ENCODE data around the gene SERPINI1. TPM values are rescaled to one million over a fixed set of nuclear protein-coding genes. Genes with fewer than 3 reads are reported as not detected.

The SERPINI1 gene, protein sequence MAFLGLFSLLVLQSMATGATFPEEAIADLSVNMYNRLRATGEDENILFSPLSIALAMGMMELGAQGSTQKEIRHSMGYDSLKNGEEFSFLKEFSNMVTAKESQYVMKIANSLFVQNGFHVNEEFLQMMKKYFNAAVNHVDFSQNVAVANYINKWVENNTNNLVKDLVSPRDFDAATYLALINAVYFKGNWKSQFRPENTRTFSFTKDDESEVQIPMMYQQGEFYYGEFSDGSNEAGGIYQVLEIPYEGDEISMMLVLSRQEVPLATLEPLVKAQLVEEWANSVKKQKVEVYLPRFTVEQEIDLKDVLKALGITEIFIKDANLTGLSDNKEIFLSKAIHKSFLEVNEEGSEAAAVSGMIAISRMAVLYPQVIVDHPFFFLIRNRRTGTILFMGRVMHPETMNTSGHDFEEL
- total RNA-seq (1 to 10 TPM; 2.6 to 6.6 (median 3.9) TPM), polyA plus RNA-seq (1 to 10 TPM in 1 of 3 donors, under 1 TPM in 2; 0.60 to 4.3 (median 0.92) TPM)

DNA sequence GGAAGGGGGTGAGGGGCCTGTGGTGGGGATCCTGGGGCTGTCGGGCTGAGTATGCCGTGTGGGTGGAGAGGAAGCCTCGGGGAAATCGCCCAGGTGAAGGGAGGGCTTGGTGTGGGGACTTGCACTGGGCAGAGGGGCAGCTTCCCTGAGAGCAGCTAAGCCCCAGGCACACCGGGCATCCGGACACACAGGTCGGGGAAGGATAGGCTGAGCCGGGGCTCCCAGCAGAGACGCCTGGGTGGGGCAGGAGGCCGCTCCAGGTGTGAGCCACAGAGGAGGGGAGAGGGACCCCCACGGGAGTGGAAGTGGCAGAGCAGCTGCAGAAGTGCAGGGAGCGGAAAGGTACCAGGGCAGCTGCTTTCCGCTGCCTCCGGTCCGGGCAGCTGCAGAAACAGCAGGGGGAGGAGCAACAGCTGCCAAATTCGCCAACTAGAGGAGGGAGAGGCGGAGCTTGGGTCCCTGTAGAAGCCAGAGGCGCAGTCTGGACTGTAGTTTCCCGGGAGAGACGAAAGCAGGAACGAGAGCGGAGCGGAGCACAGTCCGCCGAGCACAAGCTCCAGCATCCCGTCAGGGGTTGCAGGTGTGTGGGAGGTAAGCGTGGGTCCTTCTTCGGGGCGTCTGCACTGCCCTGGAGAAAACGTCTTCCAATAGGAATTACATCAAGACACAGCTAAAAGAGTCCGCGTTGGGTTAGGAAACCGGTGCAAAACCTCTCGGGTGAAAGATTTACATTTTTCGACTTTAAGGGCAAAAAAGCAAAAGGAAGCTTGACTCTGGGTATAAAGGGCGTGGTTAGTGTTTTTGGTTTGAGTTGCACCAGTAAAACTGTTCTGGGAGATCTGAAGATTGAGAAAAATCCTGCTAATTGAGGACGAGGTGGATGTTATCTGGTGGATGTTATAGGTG lies at the start of gene SERPINI1:
SERPINI1 (plus strand) TSS at position 489 of the 906 bp plus-strand sequence. CDS start 53,408 bp downstream, outside the sequence.
- H3K9me3 ChIP-seq = no peaks in the 10 kb centered on the region
- intact Hi-C loops (cut with DNase I) = loop anchor here (10.0 kb wide), 1 partner anchor 429 kb away; no protein-coding TSS in a partner anchor
- peak within 1 kb of the TSS; percentile 89 to 94 (median 90) for H3K27ac ChIP-seq
- TF ChIP-seq POLR2A (IDR thresholded peaks at IDR 0.05) (peak in 1 of 2 donors; percentile 5), EP300 (IDR thresholded peaks at IDR 0.05) (no peak), POLR2AphosphoS5 (IDR thresholded peaks at IDR 0.05) (peak; percentile 43 to 91 (median 79))
- TF ChIP-seq, protein P1, sequence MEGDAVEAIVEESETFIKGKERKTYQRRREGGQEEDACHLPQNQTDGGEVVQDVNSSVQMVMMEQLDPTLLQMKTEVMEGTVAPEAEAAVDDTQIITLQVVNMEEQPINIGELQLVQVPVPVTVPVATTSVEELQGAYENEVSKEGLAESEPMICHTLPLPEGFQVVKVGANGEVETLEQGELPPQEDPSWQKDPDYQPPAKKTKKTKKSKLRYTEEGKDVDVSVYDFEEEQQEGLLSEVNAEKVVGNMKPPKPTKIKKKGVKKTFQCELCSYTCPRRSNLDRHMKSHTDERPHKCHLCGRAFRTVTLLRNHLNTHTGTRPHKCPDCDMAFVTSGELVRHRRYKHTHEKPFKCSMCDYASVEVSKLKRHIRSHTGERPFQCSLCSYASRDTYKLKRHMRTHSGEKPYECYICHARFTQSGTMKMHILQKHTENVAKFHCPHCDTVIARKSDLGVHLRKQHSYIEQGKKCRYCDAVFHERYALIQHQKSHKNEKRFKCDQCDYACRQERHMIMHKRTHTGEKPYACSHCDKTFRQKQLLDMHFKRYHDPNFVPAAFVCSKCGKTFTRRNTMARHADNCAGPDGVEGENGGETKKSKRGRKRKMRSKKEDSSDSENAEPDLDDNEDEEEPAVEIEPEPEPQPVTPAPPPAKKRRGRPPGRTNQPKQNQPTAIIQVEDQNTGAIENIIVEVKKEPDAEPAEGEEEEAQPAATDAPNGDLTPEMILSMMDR (IDR thresholded peaks at IDR 0.05) = no peak
- H3K4me1 ChIP-seq = peaks cover 2 to 30% (median 17%) of the 10 kb centered on the region in 4 donors
- no peaks in the 10 kb centered on the region for H3K36me3 ChIP-seq
- 0% methylated on average over 37 of the region's 37 CpGs for WGBS, 2 donors
- H3K4me3 ChIP-seq = peak within 1 kb of the TSS; percentile 65 to 87 (median 84)
- DNase-seq = peak; percentile 94
- H3K27me3 ChIP-seq = no peaks in the 10 kb centered on the region

DNA sequence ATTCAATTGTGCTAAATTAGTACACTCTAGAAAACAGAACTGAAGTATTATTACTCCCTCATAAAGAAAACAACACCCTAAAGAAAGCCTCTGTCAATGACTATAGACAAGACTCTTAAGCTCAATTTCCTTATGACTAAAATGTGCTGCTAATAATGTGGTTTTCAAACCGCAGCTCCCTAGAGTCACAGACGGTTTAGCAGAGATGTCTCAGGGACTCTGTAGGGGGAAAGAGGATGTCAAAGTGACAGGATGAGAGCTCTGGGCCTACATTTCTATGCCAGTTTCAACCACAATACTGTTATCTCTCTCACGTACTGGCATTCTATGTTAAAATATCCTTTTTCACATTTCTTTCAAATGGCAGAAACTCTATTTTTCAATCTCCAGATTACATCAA lies 44.2 kb upstream of the SERPINI1 start:
- TF ChIP-seq, protein P1 (IDR thresholded peaks at IDR 0.05) = no peak
- TF ChIP-seq POLR2A (IDR thresholded peaks at IDR 0.05) (no peak), EP300 (IDR thresholded peaks at IDR 0.05) (no peak), POLR2AphosphoS5 (IDR thresholded peaks at IDR 0.05) (no peak)
- peaks cover 0 to 53% (median 0%) of the 10 kb centered on the region in 4 donors for H3K36me3 ChIP-seq
- intact Hi-C loops (cut with DNase I) = no loop called here

DNA sequence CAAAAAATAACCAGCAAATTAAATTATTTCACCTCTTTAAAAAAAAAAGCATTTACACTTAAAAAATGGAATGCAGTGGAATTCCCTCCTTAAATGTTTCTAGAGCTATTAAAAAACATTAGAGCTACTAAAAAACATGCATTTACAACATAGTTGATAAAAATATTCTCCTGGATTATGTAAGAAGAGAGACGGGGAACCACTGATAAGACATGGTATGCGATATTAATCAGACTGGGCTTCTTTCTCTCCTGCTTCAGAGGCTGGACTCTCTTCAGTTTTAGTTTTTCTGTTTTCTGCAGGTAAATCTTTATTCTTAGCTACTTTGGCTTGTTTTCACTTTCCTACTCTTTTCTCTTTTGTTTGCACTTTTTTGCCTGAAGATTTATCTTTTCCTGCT lies 41.4 kb upstream of the SERPINI1 start:
- 96 to 97% methylated on average over 2 of the region's 2 CpGs for WGBS, 2 donors
- DNase-seq = no peak
- intact Hi-C loops (cut with DNase I) = no loop called here
- H3K4me1 ChIP-seq = no peaks in the 10 kb centered on the region
- TF ChIP-seq EP300 (IDR thresholded peaks at IDR 0.05) (no peak), POLR2AphosphoS5 (IDR thresholded peaks at IDR 0.05) (no peak), POLR2A (IDR thresholded peaks at IDR 0.05) (no peak)
- TF ChIP-seq, protein P1 (IDR thresholded peaks at IDR 0.05) = no peak
- no peaks in the 10 kb centered on the region for H3K9me3 ChIP-seq
- H3K4me3 ChIP-seq = no peak overlapping the region
- no peaks in the 10 kb centered on the region for H3K27me3 ChIP-seq
- H3K27ac ChIP-seq = no peak overlapping the region
- H3K36me3 ChIP-seq = peaks cover 0 to 49% (median 0%) of the 10 kb centered on the region in 4 donors

More for the DNA sequence above, 44.2 kb upstream of the SERPINI1 start:
- Histone ChIP-seq H3K9me3 (no peaks in the 10 kb centered on the region), H3K4me1 (no peaks in the 10 kb centered on the region), H3K27me3 (no peaks in the 10 kb centered on the region), H3K27ac (no peak overlapping the region), H3K4me3 (no peak overlapping the region)
- no peak for DNase-seq
- 47 to 56% methylated on average over 3 of the region's 3 CpGs for WGBS, 2 donors

DNA sequence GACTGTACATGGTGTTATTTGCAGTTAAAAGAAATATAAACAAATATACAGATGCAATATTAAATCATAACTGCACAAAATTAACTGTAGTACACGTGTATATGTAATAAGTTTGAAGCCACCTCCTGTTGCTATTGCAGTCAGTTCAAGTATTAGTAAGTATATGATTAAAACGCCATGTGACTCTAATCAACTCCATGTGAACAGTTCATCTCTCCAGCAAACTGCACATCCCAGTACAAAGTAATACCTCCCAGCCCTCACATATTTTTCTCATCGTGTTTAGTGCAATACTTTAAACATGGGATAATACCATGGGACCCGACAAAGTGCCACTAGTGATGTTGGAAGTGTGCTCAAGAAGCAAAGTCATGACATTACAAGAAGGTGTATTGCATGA lies 35.5 kb upstream of the SERPINI1 start:
- no peaks in the 10 kb centered on the region for H3K9me3 ChIP-seq
- H3K4me3 ChIP-seq = no peak overlapping the region
- H3K36me3 ChIP-seq = peaks cover 0 to 33% (median 0%) of the 10 kb centered on the region in 4 donors
- no peak overlapping the region for H3K27ac ChIP-seq
- intact Hi-C loops (cut with DNase I) = no loop called here
- H3K4me1 ChIP-seq = no peaks in the 10 kb centered on the region
- 89 to 96% methylated on average over 4 of the region's 4 CpGs for WGBS, 2 donors
- TF ChIP-seq POLR2A (IDR thresholded peaks at IDR 0.05) (no peak), EP300 (IDR thresholded peaks at IDR 0.05) (no peak), POLR2AphosphoS5 (IDR thresholded peaks at IDR 0.05) (no peak)
- TF ChIP-seq, protein P1 (IDR thresholded peaks at IDR 0.05) = no peak
- no peaks in the 10 kb centered on the region for H3K27me3 ChIP-seq
- no peak for DNase-seq
